Measurements from ENCODE around the gene RBM26. TPM values are rescaled to one million over a fixed set of nuclear protein-coding genes. Genes with fewer than 3 reads are reported as not detected.

The RBM26 gene
- total RNA-seq, 1 donor: 48.0 TPM

GRCh38 chr13:79427265-79427664, 21.2 kb upstream of the RBM26 start:
- DNase-seq (ENCODE audit: low read depth): no peak
- H3K4me3 ChIP-seq (ENCODE audit: low read depth, low read length): no peak overlapping the region
- TF ChIP-seq, protein P1, sequence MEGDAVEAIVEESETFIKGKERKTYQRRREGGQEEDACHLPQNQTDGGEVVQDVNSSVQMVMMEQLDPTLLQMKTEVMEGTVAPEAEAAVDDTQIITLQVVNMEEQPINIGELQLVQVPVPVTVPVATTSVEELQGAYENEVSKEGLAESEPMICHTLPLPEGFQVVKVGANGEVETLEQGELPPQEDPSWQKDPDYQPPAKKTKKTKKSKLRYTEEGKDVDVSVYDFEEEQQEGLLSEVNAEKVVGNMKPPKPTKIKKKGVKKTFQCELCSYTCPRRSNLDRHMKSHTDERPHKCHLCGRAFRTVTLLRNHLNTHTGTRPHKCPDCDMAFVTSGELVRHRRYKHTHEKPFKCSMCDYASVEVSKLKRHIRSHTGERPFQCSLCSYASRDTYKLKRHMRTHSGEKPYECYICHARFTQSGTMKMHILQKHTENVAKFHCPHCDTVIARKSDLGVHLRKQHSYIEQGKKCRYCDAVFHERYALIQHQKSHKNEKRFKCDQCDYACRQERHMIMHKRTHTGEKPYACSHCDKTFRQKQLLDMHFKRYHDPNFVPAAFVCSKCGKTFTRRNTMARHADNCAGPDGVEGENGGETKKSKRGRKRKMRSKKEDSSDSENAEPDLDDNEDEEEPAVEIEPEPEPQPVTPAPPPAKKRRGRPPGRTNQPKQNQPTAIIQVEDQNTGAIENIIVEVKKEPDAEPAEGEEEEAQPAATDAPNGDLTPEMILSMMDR (IDR thresholded peaks at IDR 0.05; ENCODE audit: insufficient read depth, low read length): no peak

DNA sequence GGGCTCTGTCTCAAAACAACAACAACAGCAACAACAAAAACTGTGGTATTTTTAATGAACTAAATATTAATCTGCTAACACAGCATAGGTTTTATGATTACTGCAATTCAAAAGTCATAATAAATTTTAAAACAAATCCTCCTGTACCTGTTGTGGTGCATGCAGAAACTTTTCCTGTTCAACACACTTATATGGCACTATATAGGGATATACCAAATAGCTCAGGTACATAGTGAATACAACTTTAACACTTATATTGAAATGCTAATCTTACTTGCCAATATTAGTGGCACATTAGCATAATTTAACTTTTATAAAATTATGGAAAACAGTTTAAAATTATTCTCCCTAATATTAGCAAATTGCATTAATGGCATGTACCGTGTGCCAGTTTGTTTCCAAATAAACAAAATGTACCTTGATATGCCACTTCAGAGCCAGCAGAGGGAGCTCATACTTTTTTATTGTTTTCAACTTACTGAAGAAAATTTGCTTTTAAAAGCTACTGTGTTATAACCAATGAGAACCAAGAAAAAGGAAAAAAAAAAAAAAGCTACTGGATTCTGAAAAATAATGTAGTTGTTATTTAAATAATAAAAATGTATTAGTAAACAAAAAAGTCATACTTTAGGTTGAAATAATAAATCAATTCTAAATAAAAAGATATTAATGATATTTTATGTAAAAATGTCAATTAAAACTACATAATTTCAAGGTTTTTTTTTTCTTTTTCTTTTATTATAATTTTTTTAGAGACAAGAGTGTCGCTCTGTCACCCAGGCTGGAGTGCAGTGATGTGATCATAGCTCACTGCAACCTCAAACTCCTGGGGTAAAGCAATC, 18.0 kb upstream of the RBM26 start:
- peak; percentile 80 for DNase-seq (ENCODE audit: low read depth)
- no peak overlapping the region for H3K4me3 ChIP-seq (ENCODE audit: low read depth, low read length)
- TF ChIP-seq, protein P1 (IDR thresholded peaks at IDR 0.05; ENCODE audit: insufficient read depth, low read length): peak; percentile 62

- TF ChIP-seq, protein P1 (IDR thresholded peaks at IDR 0.05; ENCODE audit: insufficient read depth, low read length): no peak
- no peak overlapping the region for H3K4me3 ChIP-seq (ENCODE audit: low read depth, low read length)
- DNase-seq (ENCODE audit: low read depth): no peak
These were observed 17.3 kb upstream of the RBM26 start for GRCh38 chr13:79423340-79423739.

DNA sequence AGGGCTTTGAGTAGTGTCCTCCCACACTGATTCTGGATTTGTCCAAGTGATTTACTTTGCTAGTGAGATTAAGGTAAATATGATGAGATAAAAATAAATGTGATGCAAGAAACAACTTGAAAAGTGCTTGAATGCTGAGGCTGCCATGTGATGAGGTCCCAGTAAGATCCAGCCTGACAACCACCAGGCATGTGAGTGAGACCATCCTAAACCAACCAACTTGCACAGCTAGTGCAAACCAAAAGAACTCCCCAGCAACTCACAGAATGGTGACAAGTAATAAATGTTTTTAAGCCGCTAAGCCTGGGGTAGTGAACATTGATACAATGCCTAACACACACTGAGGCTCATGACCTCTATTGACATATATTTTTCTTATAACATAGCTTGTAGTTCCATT, 13.3 kb upstream of the RBM26 start:
- DNase-seq (ENCODE audit: low read depth): no peak
- no peak overlapping the region for H3K4me3 ChIP-seq (ENCODE audit: low read depth, low read length)
- TF ChIP-seq, protein P1 (IDR thresholded peaks at IDR 0.05; ENCODE audit: insufficient read depth, low read length): no peak

GRCh38 chr13:79417741-79418140, 11.7 kb upstream of the RBM26 start:
- no peak for DNase-seq (ENCODE audit: low read depth)
- TF ChIP-seq, protein P1 (IDR thresholded peaks at IDR 0.05; ENCODE audit: insufficient read depth, low read length): no peak
- H3K4me3 ChIP-seq (ENCODE audit: low read depth, low read length): no peak overlapping the region

GRCh38 chr13:79413521-79413920, 7.5 kb upstream of the RBM26 start:
- no peak for DNase-seq (ENCODE audit: low read depth)
- TF ChIP-seq, protein P1 (IDR thresholded peaks at IDR 0.05; ENCODE audit: insufficient read depth, low read length): no peak

More at GRCh38 chr13:79413521-79413920, 7.5 kb upstream of the RBM26 start:
- no peak overlapping the region for H3K4me3 ChIP-seq (ENCODE audit: low read depth, low read length)
